HEK293 (cell line): ENCODE data around the gene CNTFR.

Source experiments
- CTCF ChIA-PET: fragments of 350-600 bp; formaldehyde crosslinking; extraction: SDS; loops from one replicate; lab custom pipeline; 2021; ENCODE audit warnings: antibody characterized with exemption; lab: Yijun Ruan, JAX
- POLR2A ChIA-PET: fragments of 300-600 bp; formaldehyde crosslinking; extraction: SDS; loops from one replicate; lab custom pipeline; 2020; ENCODE audit warnings: antibody characterized with exemption, inconsistent platforms; lab: Yijun Ruan, JAX
- H3K27ac ChIP-seq: fragments of 200-500 bp; sonication (Bioruptor generic); 2 replicates; pipeline ENCODE4 v1.5.1; 2014; ENCODE audit warnings: low read depth, low read length, control low read depth, inconsistent platforms; ENCODE audit errors: extremely low read depth
- H3K36me3 ChIP-seq, 2 experiments: fragments of 200-500 bp in 1 of 2; sonication (Bioruptor generic) in 1 of 2; 1 replicate in 1 of 2; 2 replicates in 1 of 2; pipeline ENCODE4 v1.5.1; 2014 to 2017; ENCODE audit warnings: inconsistent platforms in 2 of 2, low read length in 2 of 2; ENCODE audit not compliant: control insufficient read depth in 2 of 2, insufficient read depth in 1 of 2
- H3K4me1 ChIP-seq: fragments of 200-500 bp; sonication (Bioruptor generic); 2 replicates; pipeline ENCODE4 v1.5.1; 2014; ENCODE audit warnings: mild to moderate bottlenecking, low read length, inconsistent platforms; ENCODE audit not compliant: control insufficient read depth, insufficient read depth
- H3K4me3 ChIP-seq: 2 replicates; pipeline ENCODE4 v1.5.1; 2011; ENCODE audit warnings: low read depth, mild to moderate bottlenecking, control low read depth, low read length, moderate library complexity
- H3K9me3 ChIP-seq: fragments of 200-500 bp; sonication (Bioruptor generic); 2 replicates; pipeline ENCODE4 v1.5.1; 2014; ENCODE audit warnings: low read depth, low read length, inconsistent platforms; ENCODE audit not compliant: control insufficient read depth, insufficient read depth
- OSR2 ChIP-seq: fragments of 450-650 bp; formaldehyde crosslinking; IDR thresholded peaks from 2 replicates; pipeline ENCODE4 v1.5.1; 2016; ENCODE audit warnings: missing biosample characterization, missing genetic modification characterization
- PRDM6 ChIP-seq: fragments of 450-650 bp; formaldehyde crosslinking; IDR thresholded peaks from 2 replicates; pipeline ENCODE4 v1.5.1; 2017; ENCODE audit warnings: missing biosample characterization, missing genetic modification characterization
- REPIN1 ChIP-seq: fragments of 450-650 bp; formaldehyde crosslinking; IDR thresholded peaks from 2 replicates; pipeline ENCODE4 v1.5.1; 2017; ENCODE audit warnings: missing biosample characterization, missing genetic modification characterization, low read depth
- SETDB1 ChIP-seq: IDR thresholded peaks from one replicate; pipeline ENCODE4 v1.6.1; 2017; ENCODE audit warnings: mild to moderate bottlenecking, low read length, moderate library complexity, mixed read lengths; ENCODE audit not compliant: insufficient read length
- SP7 ChIP-seq: fragments of 450-650 bp; formaldehyde crosslinking; IDR thresholded peaks from 2 replicates; pipeline ENCODE4 v1.5.1; 2016; ENCODE audit warnings: missing biosample characterization, missing genetic modification characterization
- ZBTB17 ChIP-seq: fragments of 450-650 bp; formaldehyde crosslinking; IDR thresholded peaks from 2 replicates; pipeline ENCODE4 v1.5.1; 2016; ENCODE audit warnings: missing biosample characterization, missing genetic modification characterization
- ZBTB21 ChIP-seq: fragments of 450-650 bp; formaldehyde crosslinking; IDR thresholded peaks from 2 replicates; pipeline ENCODE4 v1.5.1; 2017; ENCODE audit warnings: missing biosample characterization, missing genetic modification characterization
- ZFP69B ChIP-seq: fragments of 450-650 bp; formaldehyde crosslinking; IDR thresholded peaks from 2 replicates; pipeline ENCODE4 v1.5.1; 2016; ENCODE audit warnings: missing biosample characterization, missing genetic modification characterization
- ZIC2 ChIP-seq: fragments of 450-650 bp; formaldehyde crosslinking; IDR thresholded peaks from 2 replicates; pipeline ENCODE4 v1.5.1; 2016; ENCODE audit warnings: missing biosample characterization, missing genetic modification characterization
- ZNF133 ChIP-seq: fragments of 450-650 bp; formaldehyde crosslinking; IDR thresholded peaks from 2 replicates; pipeline ENCODE4 v1.5.1; 2016; ENCODE audit warnings: missing biosample characterization, missing genetic modification characterization
- ZNF16 ChIP-seq: fragments of 450-650 bp; formaldehyde crosslinking; IDR thresholded peaks from 2 replicates; pipeline ENCODE4 v1.5.1; 2016; ENCODE audit warnings: low read depth, missing biosample characterization, missing genetic modification characterization
- ZNF23 ChIP-seq: fragments of 450-650 bp; formaldehyde crosslinking; IDR thresholded peaks from 2 replicates; pipeline ENCODE4 v1.5.1; 2016; ENCODE audit warnings: missing biosample characterization, missing genetic modification characterization, borderline replicate concordance
- ZNF324 ChIP-seq: fragments of 450-650 bp; formaldehyde crosslinking; IDR thresholded peaks from 2 replicates; pipeline ENCODE4 v1.5.1; 2016; ENCODE audit warnings: missing biosample characterization, missing genetic modification characterization
- ZNF416 ChIP-seq: fragments of 450-650 bp; formaldehyde crosslinking; IDR thresholded peaks from 2 replicates; pipeline ENCODE4 v1.5.1; 2016; ENCODE audit warnings: missing biosample characterization, missing genetic modification characterization
- ZNF514 ChIP-seq: fragments of 450-650 bp; formaldehyde crosslinking; IDR thresholded peaks from 2 replicates; pipeline ENCODE4 v1.5.1; 2016; ENCODE audit warnings: missing biosample characterization, missing genetic modification characterization
- ZNF544 ChIP-seq: fragments of 450-650 bp; formaldehyde crosslinking; IDR thresholded peaks from 2 replicates; pipeline ENCODE4 v1.5.0; 2017; ENCODE audit warnings: missing biosample characterization, missing genetic modification characterization
- ZNF624 ChIP-seq: fragments of 450-650 bp; formaldehyde crosslinking; IDR thresholded peaks from 2 replicates; pipeline ENCODE4 v1.5.1; 2017; ENCODE audit warnings: missing biosample characterization, missing genetic modification characterization
- ZNF660 ChIP-seq: fragments of 450-650 bp; IDR thresholded peaks from 2 replicates; pipeline ENCODE4 v1.5.1; 2018; ENCODE audit warnings: missing biosample characterization, mild to moderate bottlenecking, missing genetic modification characterization
- ZNF747 ChIP-seq: fragments of 450-650 bp; formaldehyde crosslinking; IDR thresholded peaks from 2 replicates; pipeline ENCODE4 v1.5.1; 2016; ENCODE audit warnings: missing biosample characterization, missing genetic modification characterization
- ZSCAN30 ChIP-seq: fragments of 450-650 bp; IDR thresholded peaks from 2 replicates; pipeline ENCODE4 v1.5.1; 2018; ENCODE audit warnings: missing biosample characterization, mild to moderate bottlenecking, missing genetic modification characterization, moderate library complexity
- TF ChIP-seq, protein P1 (sequence below): fragments of 450-650 bp; formaldehyde crosslinking; IDR thresholded peaks from 2 replicates; pipeline ENCODE4 v1.5.1; 2016; ENCODE audit warnings: missing biosample characterization, missing genetic modification characterization

The CNTFR gene

GRCh38 chr9:34587271-34587670, 2.3 kb downstream of the CNTFR start:
- no peak for TF ChIP-seq ZNF747 (tag by site-specific recombination)
- no peak for TF ChIP-seq ZNF133 (tag by site-specific recombination)
- TF ChIP-seq ZNF416 = no peak
- no peak for TF ChIP-seq ZNF660 (tag by site-specific recombination)
- no peak for TF ChIP-seq ZBTB21 (tag by site-specific recombination)
- TF ChIP-seq REPIN1 = no peak
- TF ChIP-seq, protein P1, sequence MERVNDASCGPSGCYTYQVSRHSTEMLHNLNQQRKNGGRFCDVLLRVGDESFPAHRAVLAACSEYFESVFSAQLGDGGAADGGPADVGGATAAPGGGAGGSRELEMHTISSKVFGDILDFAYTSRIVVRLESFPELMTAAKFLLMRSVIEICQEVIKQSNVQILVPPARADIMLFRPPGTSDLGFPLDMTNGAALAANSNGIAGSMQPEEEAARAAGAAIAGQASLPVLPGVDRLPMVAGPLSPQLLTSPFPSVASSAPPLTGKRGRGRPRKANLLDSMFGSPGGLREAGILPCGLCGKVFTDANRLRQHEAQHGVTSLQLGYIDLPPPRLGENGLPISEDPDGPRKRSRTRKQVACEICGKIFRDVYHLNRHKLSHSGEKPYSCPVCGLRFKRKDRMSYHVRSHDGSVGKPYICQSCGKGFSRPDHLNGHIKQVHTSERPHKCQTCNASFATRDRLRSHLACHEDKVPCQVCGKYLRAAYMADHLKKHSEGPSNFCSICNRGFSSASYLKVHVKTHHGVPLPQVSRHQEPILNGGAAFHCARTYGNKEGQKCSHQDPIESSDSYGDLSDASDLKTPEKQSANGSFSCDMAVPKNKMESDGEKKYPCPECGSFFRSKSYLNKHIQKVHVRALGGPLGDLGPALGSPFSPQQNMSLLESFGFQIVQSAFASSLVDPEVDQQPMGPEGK (tag by site-specific recombination) = no peak
- TF ChIP-seq ZNF324 (tag by site-specific recombination) = no peak
- TF ChIP-seq SP7 = no peak
- no peak for TF ChIP-seq ZNF16 (tag by site-specific recombination)
- no peak for TF ChIP-seq ZFP69B (tag by site-specific recombination)
- no peak for TF ChIP-seq PRDM6 (tag by site-specific recombination)
- no peak for TF ChIP-seq ZNF23 (tag by site-specific recombination)
- no peak for TF ChIP-seq ZNF514 (tag by site-specific recombination)
- TF ChIP-seq SETDB1 = no peak
- no peak for TF ChIP-seq ZNF624
- TF ChIP-seq ZBTB17 = no peak
- TF ChIP-seq OSR2 (tag by site-specific recombination) = no peak
- no peak for TF ChIP-seq ZSCAN30
- no peak overlapping the region for H3K4me3 ChIP-seq
- no peaks in the 10 kb centered on the region for H3K36me3 ChIP-seq
- no peak overlapping the region for H3K27ac ChIP-seq
- no peaks in the 10 kb centered on the region for H3K9me3 ChIP-seq
- CTCF ChIA-PET = interaction anchor here (0.6 to 2.1 kb wide), 13 partner anchors 16 to 1704 kb away, joined by 3 to 23 read pairs (median 4); no protein-coding TSS in a partner anchor
- POLR2A ChIA-PET = interaction anchor here (0.5 kb wide), 1 partner anchor 16 kb away, joined by 3 read pairs; no protein-coding TSS in a partner anchor
- H3K4me1 ChIP-seq = no peaks in the 10 kb centered on the region

DNA sequence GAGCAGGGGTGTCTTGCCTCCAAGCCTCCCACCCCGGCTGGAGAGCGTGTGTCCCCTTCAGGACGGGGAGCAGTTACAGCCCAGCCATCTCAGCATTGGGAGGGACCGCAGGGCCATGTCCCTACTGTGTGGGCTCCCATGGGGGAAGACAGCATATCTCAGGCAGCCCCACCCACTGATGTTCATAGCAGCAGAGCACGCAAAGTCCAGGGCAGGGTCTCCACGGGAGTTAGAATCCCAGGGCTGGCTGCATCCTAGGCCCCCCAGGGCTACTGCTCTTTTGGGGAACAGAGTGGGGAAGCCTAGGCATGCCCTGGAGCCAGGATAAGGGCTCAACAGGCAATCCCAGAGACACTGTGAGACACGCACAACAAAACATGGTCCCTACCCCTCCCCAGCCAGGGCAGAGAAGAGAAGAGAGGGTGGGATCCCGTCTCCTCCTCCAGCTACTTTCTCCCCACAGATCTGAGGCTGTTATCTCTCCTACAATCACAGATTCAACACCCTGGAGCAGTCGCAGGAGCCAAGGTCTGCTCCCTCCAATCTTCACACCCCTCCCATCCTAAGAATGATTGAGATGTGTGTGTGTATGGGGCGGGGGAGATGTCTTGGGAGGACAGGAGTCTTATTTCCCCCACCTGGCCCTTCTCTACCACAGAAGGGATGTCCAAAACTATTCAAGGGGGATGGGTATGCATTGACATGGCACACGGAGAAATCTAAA, 3.4 kb downstream of the CNTFR start:
- peak; percentile 50; the same call in 1 of the 2 replicates for TF ChIP-seq ZIC2
- TF ChIP-seq ZNF544 = no peak
- TF ChIP-seq, all 188 proteins: peak for 1
- no peak overlapping the region for H3K4me3 ChIP-seq
- CTCF ChIA-PET = interaction anchor here (0.6 to 3.2 kb wide), 6 partner anchors 17 to 182 kb away, joined by 4 to 23 read pairs (median 5); no protein-coding TSS in a partner anchor
- H3K36me3 ChIP-seq = no peaks in the 10 kb centered on the region
- H3K4me1 ChIP-seq = no peaks in the 10 kb centered on the region
- H3K27ac ChIP-seq = no peak overlapping the region
- POLR2A ChIA-PET = no interaction called here
- H3K9me3 ChIP-seq = no peaks in the 10 kb centered on the region
